HCT116 (cell line): ENCODE results near the gene ANKRD44. TPM values are rescaled to one million over a fixed set of nuclear protein-coding genes. Genes with fewer than 3 reads are reported as not detected.

Source experiments
- ATAC-seq: fragments of 200-7000 bp; cut with Tn5 transposase; 2 replicates; pipeline ENCODE4 v1.9.1; 2020; ENCODE audit warnings: mild to moderate bottlenecking, moderate library complexity
- BruUV-seq: library from RNA; stranded (reverse); fragments of 400-500 nt; replicated peaks from 2 replicates; lab custom pipeline; 2021; lab: Mats Ljungman, UMichigan
- CTCF ChIA-PET: fragments of 300-600 bp; sonication (Branson Sonifier 250); formaldehyde crosslinking; loops from one replicate; lab custom pipeline; 2021; ENCODE audit warnings: antibody characterized with exemption; lab: Charles Lee
- POLR2A ChIA-PET: fragments of 300-600, 350-600 bp; sonication (Branson Sonifier 250); formaldehyde crosslinking; loops from one replicate; lab custom pipeline; 2021; ENCODE audit warnings: antibody characterized with exemption; lab: Charles Lee
- RAD21 ChIA-PET, 2 experiments: fragments of 300-600 bp; sonication (Branson Sonifier 250); formaldehyde crosslinking; loops; one replicate each; lab custom pipeline; 2023; ENCODE audit warnings: low total read pairs in 2 of 2; ENCODE audit not compliant: uncharacterized antibody in 2 of 2, unreplicated experiment in 2 of 2, low non-redundant PET in 1 of 2; lab: Charles Lee
- DNase-seq: peaks from one replicate; pipeline ENCODE4 v3.0.0-alpha.2; 2010; ENCODE audit warnings: low read depth, low spot score
- H2AFZ ChIP-seq: fragments of 200-600 bp; shearing (Covaris generic), sonication (generic); 2 replicates; pipeline ENCODE4 v1.6.1; 2017; ENCODE audit warnings: low read depth, mixed run types, mixed read lengths, antibody characterized with exemption, low read length; ENCODE audit not compliant: poor library complexity, severe bottlenecking
- H3K27ac ChIP-seq: 2 replicates; pipeline ENCODE4 v1.5.1; 2012; ENCODE audit warnings: low read depth, low read length
- H3K27me3 ChIP-seq: fragments of 200-600 bp; sonication (generic); 2 replicates; pipeline ENCODE4 v1.6.1; 2016; ENCODE audit warnings: mixed run types, low read length, mixed read lengths; ENCODE audit not compliant: insufficient read depth
- H3K36me3 ChIP-seq, 2 experiments: fragments of 200-500 bp in 1 of 2; fragments of 200-600 bp in 1 of 2; sonication (Bioruptor generic) in 1 of 2; sonication (generic) in 1 of 2; 2 replicates each; pipeline versions ENCODE4 v1.5.1 to v1.6.1; 2014 to 2016; ENCODE audit warnings: low read length in 2 of 2, inconsistent platforms in 1 of 2, mixed read lengths in 1 of 2, mixed run types in 1 of 2; ENCODE audit not compliant: insufficient read depth in 2 of 2, control insufficient read depth in 1 of 2
- H3K4me1 ChIP-seq, 2 experiments: fragments of 200-600 bp in 1 of 2; sonication (generic) in 1 of 2; 2 replicates each; pipeline versions ENCODE4 v1.5.1 to v1.6.1; 2012 to 2017; ENCODE audit warnings: low read length in 2 of 2, inconsistent platforms in 1 of 2, mild to moderate bottlenecking in 1 of 2, mixed read lengths in 1 of 2, mixed run types in 1 of 2, moderate library complexity in 1 of 2; ENCODE audit not compliant: insufficient read depth in 2 of 2, control insufficient read depth in 1 of 2
- H3K4me2 ChIP-seq: fragments of 200-600 bp; sonication (generic); 2 replicates; pipeline ENCODE4 v1.6.1; 2017; ENCODE audit warnings: mixed run types, low read length, mixed read lengths
- H3K4me3 ChIP-seq, 2 experiments: fragments of 200-600 bp in 1 of 2; sonication (generic) in 1 of 2; replicated peaks in 1 of 2; 2 replicates each; pipeline ENCODE4 v1.5.1; 2011 to 2016; ENCODE audit warnings: low read length in 2 of 2, control low read depth in 1 of 2, low read depth in 1 of 2, mild to moderate bottlenecking in 1 of 2, mixed read lengths in 1 of 2, mixed run types in 1 of 2
- H3K79me2 ChIP-seq: fragments of 200-600 bp; sonication (generic); 2 replicates; pipeline ENCODE4 v1.6.1; 2017; ENCODE audit warnings: mild to moderate bottlenecking, mixed run types, low read length, moderate library complexity, mixed read lengths; ENCODE audit not compliant: insufficient read depth
- H3K9ac ChIP-seq: fragments of 200-600 bp; sonication (generic); 2 replicates; pipeline ENCODE4 v1.6.1; 2016; ENCODE audit warnings: low read length, mixed read lengths
- H3K9me2 ChIP-seq: fragments of 200-600 bp; sonication (generic), shearing (Covaris generic); 2 replicates; pipeline ENCODE4 v1.6.1; 2017; ENCODE audit warnings: mixed run types, mild to moderate bottlenecking, moderate library complexity; ENCODE audit not compliant: insufficient read depth
- H3K9me3 ChIP-seq, 2 experiments: fragments of 200-500 bp in 1 of 2; fragments of 200-600 bp in 1 of 2; sonication (Bioruptor generic) in 1 of 2; sonication (generic) in 1 of 2; 2 replicates each; pipeline ENCODE4 v1.6.1; 2014 to 2017; ENCODE audit warnings: low read length in 2 of 2, mixed read lengths in 2 of 2, inconsistent platforms in 1 of 2, low read depth in 1 of 2, mild to moderate bottlenecking in 1 of 2, mixed run types in 1 of 2, moderate library complexity in 1 of 2; ENCODE audit not compliant: control insufficient read depth in 1 of 2, insufficient read depth in 1 of 2
- H4K20me1 ChIP-seq: fragments of 200-600 bp; sonication (generic), shearing (Covaris generic); 2 replicates; pipeline ENCODE4 v1.6.1; 2017; ENCODE audit warnings: mixed run types, mild to moderate bottlenecking, moderate library complexity; ENCODE audit not compliant: insufficient read depth
- ATF3 ChIP-seq: IDR thresholded peaks from 2 replicates; pipeline ENCODE4 v1.6.1; 2012
- CBX3 ChIP-seq: IDR thresholded peaks from 2 replicates; pipeline ENCODE4 v1.6.1; 2012; ENCODE audit warnings: low read depth
- POLR2AphosphoS5 ChIP-seq: IDR thresholded peaks from 2 replicates; pipeline ENCODE4 v1.6.1; 2011; ENCODE audit warnings: mild to moderate bottlenecking, low read depth, low read length, moderate library complexity
- RAD21 ChIP-seq: IDR thresholded peaks from 2 replicates; pipeline ENCODE4 v1.6.1; 2012; ENCODE audit warnings: low read depth, mild to moderate bottlenecking
- REST ChIP-seq: IDR thresholded peaks from 2 replicates; pipeline ENCODE4 v1.6.1; 2012; ENCODE audit warnings: low read depth
- SIN3A ChIP-seq: IDR thresholded peaks from 2 replicates; pipeline ENCODE4 v1.6.1; 2012; ENCODE audit warnings: low read depth
- YY1 ChIP-seq: IDR thresholded peaks from 2 replicates; pipeline ENCODE4 v1.6.1; 2011; ENCODE audit warnings: low read length, low read depth, moderate library complexity, mild to moderate bottlenecking; ENCODE audit not compliant: insufficient replicate concordance; ENCODE audit errors: extremely low read depth
- ZBTB33 ChIP-seq: IDR thresholded peaks from 2 replicates; pipeline ENCODE4 v1.6.1; 2011; ENCODE audit warnings: mild to moderate bottlenecking, low read length, moderate library complexity; ENCODE audit not compliant: insufficient replicate concordance; ENCODE audit errors: extremely low read depth
- intact Hi-C: fragments of 100-400 bp; cut with micrococcal nuclease; formaldehyde crosslinking; loops from 2 replicates; pipeline ENCODE4 v1.10.0; 2022
- total RNA-seq: library from RNA; stranded (reverse); gene quantifications from one replicate; pipeline ENCODE4 v1.2.1, GENCODE V29; 2021; ENCODE audit not compliant: unreplicated experiment

Gene ANKRD44
- total RNA-seq, 1 experiment from 2014 or later = 2.7 TPM

- Histone ChIP-seq H3K27ac (no peak overlapping the region), H3K4me1 (no peaks in the 10 kb centered on the region), H2AFZ (no peak overlapping the region), H4K20me1 (no peaks in the 10 kb centered on the region), H3K4me3 (no peak overlapping the region), H3K9me2 (no peaks in the 10 kb centered on the region), H3K36me3 (no peaks in the 10 kb centered on the region), H3K27me3 (no peaks in the 10 kb centered on the region), H3K9ac (no peak overlapping the region), H3K9me3 (no peaks in the 10 kb centered on the region), H3K79me2 (no peaks in the 10 kb centered on the region), H3K4me2 (no peak overlapping the region)
- POLR2A ChIA-PET = no interaction called here
- BruUV-seq = no TSS peak
- RAD21 ChIA-PET = no interaction called here
- CTCF ChIA-PET = no interaction called here
- intact Hi-C loops = no loop called here
- TF ChIP-seq ATF3 (no peak), YY1 (no peak), CBX3 (no peak), POLR2AphosphoS5 (no peak), SIN3A (no peak), ZBTB33 (no peak), RAD21 (no peak), REST (no peak)
- ATAC-seq = no peak
- DNase-seq = no peak
These were observed 12.4 kb upstream of the ANKRD44 start for GRCh38 chr2:197322724-197323720.
